HPDE6-E6E7 (cell line): ENCODE results near the gene GPR50.

Source experiments
- DNase-seq: peaks from one replicate; pipeline ENCODE4 v3.0.0; 2011; ENCODE audit warnings: missing footprints; ENCODE audit errors: extremely low spot score

Gene GPR50

GRCh38 chrX:151227627-151228026, 51.2 kb downstream of the GPR50 start:
- DNase-seq = no peak

- no peak for DNase-seq
These were observed 52.6 kb downstream of the GPR50 start for GRCh38 chrX:151228935-151229334.
